HEK293 (cell line): Measurements from ENCODE around the gene MCRIP2.
A peak's percentile ranks its signal among the peaks of the same experiment; 100 is the strongest.

Source experiments
- CTCF ChIP-seq: fragments of 450-650 bp; formaldehyde crosslinking; IDR thresholded peaks from 2 replicates; pipeline ENCODE4 v1.5.1; 2016; ENCODE audit warnings: missing biosample characterization, missing genetic modification characterization
- GLI2 ChIP-seq: fragments of 450-650 bp; formaldehyde crosslinking; IDR thresholded peaks from 2 replicates; pipeline ENCODE4; 2017; ENCODE audit warnings: missing biosample characterization, missing genetic modification characterization, low read depth, borderline replicate concordance
- GLIS2 ChIP-seq: fragments of 450-650 bp; formaldehyde crosslinking; IDR thresholded peaks from 2 replicates; pipeline ENCODE4 v1.5.1; 2016; ENCODE audit warnings: missing biosample characterization, missing genetic modification characterization
- HIC1 ChIP-seq: fragments of 450-650 bp; formaldehyde crosslinking; IDR thresholded peaks from 2 replicates; pipeline ENCODE4 v1.5.1; 2016; ENCODE audit warnings: missing biosample characterization, missing genetic modification characterization
- IKZF3 ChIP-seq: fragments of 450-650 bp; IDR thresholded peaks from 2 replicates; pipeline ENCODE4 v1.5.0; 2018; ENCODE audit warnings: missing biosample characterization, mild to moderate bottlenecking, missing genetic modification characterization, moderate library complexity
- INSM2 ChIP-seq: fragments of 450-650 bp; formaldehyde crosslinking; IDR thresholded peaks from 2 replicates; pipeline ENCODE4 v1.5.1; 2016; ENCODE audit warnings: missing biosample characterization, missing genetic modification characterization
- KLF17 ChIP-seq: fragments of 450-650 bp; formaldehyde crosslinking; IDR thresholded peaks from 2 replicates; pipeline ENCODE4 v1.5.1; 2016; ENCODE audit warnings: missing biosample characterization, missing genetic modification characterization
- KLF9 ChIP-seq: fragments of 450-650 bp; formaldehyde crosslinking; IDR thresholded peaks from 2 replicates; pipeline ENCODE4 v1.5.1; 2016; ENCODE audit warnings: missing biosample characterization, missing genetic modification characterization, low read depth
- OSR2 ChIP-seq: fragments of 450-650 bp; formaldehyde crosslinking; IDR thresholded peaks from 2 replicates; pipeline ENCODE4 v1.5.1; 2016; ENCODE audit warnings: missing biosample characterization, missing genetic modification characterization
- PRDM4 ChIP-seq: fragments of 450-650 bp; formaldehyde crosslinking; IDR thresholded peaks from 2 replicates; pipeline ENCODE4 v1.5.1; 2017; ENCODE audit warnings: missing biosample characterization, missing genetic modification characterization
- TCF7L2 ChIP-seq: IDR thresholded peaks from 2 replicates; pipeline ENCODE4 v1.6.1; 2011; ENCODE audit warnings: low read depth, mild to moderate bottlenecking, inconsistent platforms, low read length, moderate library complexity, borderline replicate concordance
- ZBTB20 ChIP-seq: fragments of 450-650 bp; formaldehyde crosslinking; IDR thresholded peaks from 2 replicates; pipeline ENCODE4 v1.5.1; 2016; ENCODE audit warnings: missing biosample characterization, missing genetic modification characterization
- ZNF114 ChIP-seq: fragments of 450-650 bp; formaldehyde crosslinking; IDR thresholded peaks from 2 replicates; pipeline ENCODE4 v1.5.0; 2017; ENCODE audit warnings: missing biosample characterization, missing genetic modification characterization
- ZNF140 ChIP-seq: fragments of 450-650 bp; formaldehyde crosslinking; IDR thresholded peaks from 2 replicates; pipeline ENCODE4 v1.5.1; 2016; ENCODE audit warnings: missing biosample characterization, missing genetic modification characterization
- ZNF335 ChIP-seq: fragments of 450-650 bp; formaldehyde crosslinking; conservative IDR thresholded peaks from 2 replicates; pipeline ENCODE4 v1.5.1; 2016; ENCODE audit warnings: missing biosample characterization, missing genetic modification characterization
- ZNF350 ChIP-seq: fragments of 450-650 bp; formaldehyde crosslinking; IDR thresholded peaks from 2 replicates; pipeline ENCODE4 v1.5.0; 2017; ENCODE audit warnings: missing biosample characterization, mild to moderate bottlenecking, missing genetic modification characterization
- ZNF37A ChIP-seq: fragments of 450-650 bp; IDR thresholded peaks from 2 replicates; pipeline ENCODE4 v1.5.1; 2018; ENCODE audit warnings: missing biosample characterization, missing genetic modification characterization
- ZNF416 ChIP-seq: fragments of 450-650 bp; formaldehyde crosslinking; IDR thresholded peaks from 2 replicates; pipeline ENCODE4 v1.5.1; 2016; ENCODE audit warnings: missing biosample characterization, missing genetic modification characterization
- ZNF449 ChIP-seq: fragments of 450-650 bp; formaldehyde crosslinking; IDR thresholded peaks from 2 replicates; pipeline ENCODE4 v1.5.1; 2017; ENCODE audit warnings: missing biosample characterization, mild to moderate bottlenecking, missing genetic modification characterization, moderate library complexity
- ZNF473 ChIP-seq: fragments of 450-650 bp; formaldehyde crosslinking; IDR thresholded peaks from 2 replicates; pipeline ENCODE4 v1.5.1; 2017; ENCODE audit warnings: missing biosample characterization, missing genetic modification characterization
- ZNF514 ChIP-seq: fragments of 450-650 bp; formaldehyde crosslinking; IDR thresholded peaks from 2 replicates; pipeline ENCODE4 v1.5.1; 2016; ENCODE audit warnings: missing biosample characterization, missing genetic modification characterization
- ZNF629 ChIP-seq: fragments of 450-650 bp; formaldehyde crosslinking; IDR thresholded peaks from 2 replicates; pipeline ENCODE4 v1.5.1; 2017; ENCODE audit warnings: missing biosample characterization, missing genetic modification characterization
- ZNF843 ChIP-seq: fragments of 450-650 bp; formaldehyde crosslinking; IDR thresholded peaks from 2 replicates; pipeline ENCODE4 v1.5.1; 2016; ENCODE audit warnings: missing biosample characterization, missing genetic modification characterization
- TF ChIP-seq, protein P1 (sequence below): fragments of 450-650 bp; formaldehyde crosslinking; IDR thresholded peaks from 2 replicates; pipeline ENCODE4 v1.5.1; 2016; ENCODE audit warnings: missing biosample characterization, missing genetic modification characterization
- TF ChIP-seq, protein P2 (sequence below): fragments of 450-650 bp; formaldehyde crosslinking; IDR thresholded peaks from 2 replicates; pipeline ENCODE4 v1.5.1; 2017; ENCODE audit warnings: missing biosample characterization, missing genetic modification characterization

Gene MCRIP2

GRCh38 chr16:684071-684794 lies 42.6 kb downstream of the MCRIP2 start, which contains the start of gene JMJD8 (continued):
- peak; percentile 48; the same call in 1 of the 2 replicates for TF ChIP-seq ZBTB20 (tag by site-specific recombination)
- no peak for TF ChIP-seq GLI2
- peak; percentile 57 for TF ChIP-seq ZNF843 (tag by site-specific recombination)
- peak; percentile 71 for TF ChIP-seq HIC1 (tag by site-specific recombination)
- no peak for TF ChIP-seq ZNF350 (tag by site-specific recombination)
- peak; percentile 93 for TF ChIP-seq KLF17 (tag by site-specific recombination)
- TF ChIP-seq TCF7L2: no peak
- TF ChIP-seq, protein P1, sequence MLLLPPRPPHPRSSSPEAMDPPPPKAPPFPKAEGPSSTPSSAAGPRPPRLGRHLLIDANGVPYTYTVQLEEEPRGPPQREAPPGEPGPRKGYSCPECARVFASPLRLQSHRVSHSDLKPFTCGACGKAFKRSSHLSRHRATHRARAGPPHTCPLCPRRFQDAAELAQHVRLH (tag by site-specific recombination): no peak
- peak; percentile 16; the same call in 1 of the 2 replicates for TF ChIP-seq PRDM4
- TF ChIP-seq IKZF3 (tag by site-specific recombination): no peak; the same call in 1 of the 2 replicates
- TF ChIP-seq OSR2: no peak
- peak; percentile 13; the same call in 1 of the 2 replicates for TF ChIP-seq KLF9 (tag by site-specific recombination)
- TF ChIP-seq ZNF416: no peak
- TF ChIP-seq ZNF37A (tag by site-specific recombination): 0 out of 2 replicates have a peak, but pooled peaks have one; percentile 15
- TF ChIP-seq ZNF514 (tag by site-specific recombination): no peak
- TF ChIP-seq ZNF449: peak; percentile 58; the same call in 1 of the 2 replicates
- no peak for TF ChIP-seq ZNF473
- TF ChIP-seq CTCF (tag by site-specific recombination): no peak
- TF ChIP-seq ZNF114 (tag by site-specific recombination): no peak
- TF ChIP-seq INSM2 (tag by site-specific recombination): peak; percentile 64; the same call in 1 of the 2 replicates
- no peak for TF ChIP-seq ZNF140 (tag by site-specific recombination)
- TF ChIP-seq GLIS2 (tag by site-specific recombination): peak; percentile 84
- TF ChIP-seq ZNF629 (tag by site-specific recombination): peak; percentile 67
- TF ChIP-seq, protein P2, sequence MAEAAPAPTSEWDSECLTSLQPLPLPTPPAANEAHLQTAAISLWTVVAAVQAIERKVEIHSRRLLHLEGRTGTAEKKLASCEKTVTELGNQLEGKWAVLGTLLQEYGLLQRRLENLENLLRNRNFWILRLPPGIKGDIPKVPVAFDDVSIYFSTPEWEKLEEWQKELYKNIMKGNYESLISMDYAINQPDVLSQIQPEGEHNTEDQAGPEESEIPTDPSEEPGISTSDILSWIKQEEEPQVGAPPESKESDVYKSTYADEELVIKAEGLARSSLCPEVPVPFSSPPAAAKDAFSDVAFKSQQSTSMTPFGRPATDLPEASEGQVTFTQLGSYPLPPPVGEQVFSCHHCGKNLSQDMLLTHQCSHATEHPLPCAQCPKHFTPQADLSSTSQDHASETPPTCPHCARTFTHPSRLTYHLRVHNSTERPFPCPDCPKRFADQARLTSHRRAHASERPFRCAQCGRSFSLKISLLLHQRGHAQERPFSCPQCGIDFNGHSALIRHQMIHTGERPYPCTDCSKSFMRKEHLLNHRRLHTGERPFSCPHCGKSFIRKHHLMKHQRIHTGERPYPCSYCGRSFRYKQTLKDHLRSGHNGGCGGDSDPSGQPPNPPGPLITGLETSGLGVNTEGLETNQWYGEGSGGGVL (tag by site-specific recombination): no peak
- TF ChIP-seq ZNF335 (tag by site-specific recombination): peak; percentile 79
